G401 (cell line): ENCODE results near the gene PLXNA4. TPM values are rescaled to one million over a fixed set of nuclear protein-coding genes. Genes with fewer than 3 reads are reported as not detected.

Source experiments
- DNase-seq: peaks from one replicate; pipeline ENCODE4 v3.0.0-alpha.2; 2015; ENCODE audit warnings: low spot score
- in situ Hi-C: cut with HindIII; loops from 2 replicates; pipeline ENCODE4 v1.10.0; 2016; ENCODE audit warnings: low sequenced_read_pairs, mixed read lengths
- total RNA-seq: library from RNA; depleted of rRNA; stranded (reverse); fragments of >200 nt; shearing (Covaris generic); gene quantifications from 2 replicates; pipeline ENCODE4 v1.2.3, GENCODE V29; 2014

PLXNA4 gene
- total RNA-seq, 1 experiment from 2014 or later: under 0.01 TPM

- in situ Hi-C loops: no loop called here
- no peak for DNase-seq
Measured at GRCh38 chr7:132569884-132570614, 6.2 kb downstream of the PLXNA4 start.

GRCh38 chr7:132568962-132569361 is 7.3 kb downstream of the PLXNA4 start:
- DNase-seq: no peak
- in situ Hi-C loops: no loop called here

- no peak for DNase-seq
- in situ Hi-C loops: no loop called here
Measured at GRCh38 chr7:132565885-132566284, 10.4 kb downstream of the PLXNA4 start.

GRCh38 chr7:132565441-132565840 is 10.8 kb downstream of the PLXNA4 start:
- in situ Hi-C loops: no loop called here
- DNase-seq: no peak

GRCh38 chr7:132564849-132565248 is 11.4 kb downstream of the PLXNA4 start:
- in situ Hi-C loops: no loop called here
- no peak for DNase-seq

GRCh38 chr7:132564090-132564489 is 12.2 kb downstream of the PLXNA4 start:
- in situ Hi-C loops: no loop called here
- DNase-seq: no peak

GRCh38 chr7:132562690-132563089 is 13.6 kb downstream of the PLXNA4 start:
- no peak for DNase-seq
- in situ Hi-C loops: no loop called here

GRCh38 chr7:132561763-132562162 is 14.5 kb downstream of the PLXNA4 start:
- in situ Hi-C loops: no loop called here
- DNase-seq: no peak

GRCh38 chr7:132560825-132561529 is 15.3 kb downstream of the PLXNA4 start:
- no peak for DNase-seq
- in situ Hi-C loops: no loop called here

GRCh38 chr7:132560105-132560504 is 16.2 kb downstream of the PLXNA4 start:
- no peak for DNase-seq
- in situ Hi-C loops: no loop called here

- in situ Hi-C loops: no loop called here
Measured at GRCh38 chr7:132558815-132559214, 17.5 kb downstream of the PLXNA4 start.

GRCh38 chr7:132557489-132558044 is 18.7 kb downstream of the PLXNA4 start:
- DNase-seq: no peak
- in situ Hi-C loops: no loop called here

More at GRCh38 chr7:132558815-132559214, 17.5 kb downstream of the PLXNA4 start:
- no peak for DNase-seq

GRCh38 chr7:132554446-132554845 is 21.8 kb downstream of the PLXNA4 start:
- DNase-seq: no peak
- in situ Hi-C loops: no loop called here

- in situ Hi-C loops: no loop called here
- DNase-seq: no peak
Measured at GRCh38 chr7:132553031-132553430, 23.2 kb downstream of the PLXNA4 start.

- in situ Hi-C loops: no loop called here
- no peak for DNase-seq
Measured at GRCh38 chr7:132551886-132552285, 24.4 kb downstream of the PLXNA4 start.

GRCh38 chr7:132551439-132551838 is 24.8 kb downstream of the PLXNA4 start:
- in situ Hi-C loops: no loop called here
- DNase-seq: no peak

- no peak for DNase-seq
- in situ Hi-C loops: no loop called here
Measured at GRCh38 chr7:132548489-132549078, 27.7 kb downstream of the PLXNA4 start.

GRCh38 chr7:132547821-132548220 is 28.4 kb downstream of the PLXNA4 start:
- DNase-seq: peak; percentile 4
- in situ Hi-C loops: no loop called here

- DNase-seq: no peak
- in situ Hi-C loops: no loop called here
Measured at GRCh38 chr7:132546366-132547127, 29.7 kb downstream of the PLXNA4 start.
